GM12878 (cell line): Measurements from ENCODE around the gene TIGD7. TPM values are rescaled to one million over a fixed set of nuclear protein-coding genes. Genes with fewer than 3 reads are reported as not detected.

ENCODE experiments used
- ATAC-seq: fragments of 200-7000 bp; cut with Tn5 transposase; 3 replicates; pipeline ENCODE4 v1.9.1; 2020; ENCODE audit warnings: mild to moderate bottlenecking, moderate library complexity
- BruUV-seq: library from RNA; stranded (reverse); fragments of 400-500 nt; replicated peaks from 2 replicates; lab custom pipeline; 2021; lab: Mats Ljungman, UMichigan
- CTCF ChIA-PET: fragments of 300-600 bp; sonication (Branson Sonifier 250); formaldehyde crosslinking; extraction: SDS; loops from one replicate; lab custom pipeline; 2021; ENCODE audit warnings: inconsistent platforms; lab: Yijun Ruan, JAX
- POLR2A ChIA-PET: fragments of 350-600 bp; formaldehyde crosslinking; extraction: SDS; loops from one replicate; lab custom pipeline; 2021; ENCODE audit warnings: inconsistent platforms; lab: Charles Lee
- RAD21 ChIA-PET: fragments of 300-600 bp; sonication (Branson Sonifier 250); formaldehyde crosslinking; loops from one replicate; lab custom pipeline; 2023; ENCODE audit warnings: antibody characterized with exemption; ENCODE audit not compliant: unreplicated experiment; lab: Charles Lee
- SMC1A ChIA-PET: fragments of 300-600 bp; sonication (Branson Sonifier 250); formaldehyde crosslinking; loops from one replicate; lab custom pipeline; 2023; ENCODE audit not compliant: unreplicated experiment, uncharacterized antibody; lab: Charles Lee
- DNase-seq: peaks from one replicate; pipeline ENCODE4 v3.0.0-alpha.2; 2011; ENCODE audit warnings: low read depth, low spot score
- FAIRE-seq: peaks from 3 replicates; lab custom pipeline; 2011; peaks lifted over from hg19 to GRCh38; lab: Jason Lieb, UNC
- H2AFZ ChIP-seq: 2 replicates; pipeline ENCODE4 v1.6.0; 2011; ENCODE audit warnings: low read depth, low read length, control low read depth; ENCODE audit not compliant: control insufficient read depth
- H3K27ac ChIP-seq: 2 replicates; pipeline ENCODE4 v1.5.1; 2011; ENCODE audit warnings: control low read depth; ENCODE audit not compliant: control insufficient read depth, insufficient read depth
- H3K27me3 ChIP-seq, 2 experiments: replicated peaks in 1 of 2; 2 replicates each; pipeline versions ENCODE4 v1.6.0 to v1.6.1; 2011; ENCODE audit warnings: low read length in 1 of 2; ENCODE audit not compliant: control insufficient read depth in 2 of 2, insufficient read depth in 2 of 2
- H3K36me3 ChIP-seq, 2 experiments: 2 replicates each; pipeline ENCODE4 v1.5.1; 2011; ENCODE audit warnings: low read length in 1 of 2; ENCODE audit not compliant: control insufficient read depth in 2 of 2, insufficient read depth in 2 of 2
- H3K4me1 ChIP-seq: 2 replicates; pipeline ENCODE4 v1.6.1; 2011; ENCODE audit warnings: mild to moderate bottlenecking, low read length, moderate library complexity, mixed read lengths; ENCODE audit not compliant: control insufficient read depth, insufficient read depth
- H3K4me2 ChIP-seq: 2 replicates; pipeline ENCODE4 v1.6.0; 2011; ENCODE audit warnings: control low read depth; ENCODE audit not compliant: control insufficient read depth, insufficient read depth
- H3K4me3 ChIP-seq: fragments of 200-600 bp; sonication (generic); 2 replicates; pipeline ENCODE4 v1.5.1; 2016
- H3K79me2 ChIP-seq: 2 replicates; pipeline ENCODE4 v1.6.0; 2011; ENCODE audit warnings: low read length; ENCODE audit not compliant: control insufficient read depth, insufficient read depth
- H3K9ac ChIP-seq: 2 replicates; pipeline ENCODE4 v1.8.0; 2011; ENCODE audit warnings: low read length, control low read depth, mixed read lengths; ENCODE audit not compliant: control insufficient read depth, insufficient read depth
- H3K9me3 ChIP-seq: replicated peaks from 3 replicates; pipeline ENCODE4 v1.5.1; 2011; ENCODE audit warnings: mild to moderate bottlenecking, low read length; ENCODE audit not compliant: control insufficient read depth, insufficient read depth
- H4K20me1 ChIP-seq: 2 replicates; pipeline ENCODE4 v1.6.0; 2011; ENCODE audit not compliant: control insufficient read depth, insufficient read depth
- CEBPB ChIP-seq, 2 experiments: fragments of 150-350 bp in 1 of 2; IDR thresholded peaks; 2 replicates each; pipeline ENCODE4 v1.6.1; 2012 to 2014; ENCODE audit warnings: low read depth in 2 of 2, low read length in 2 of 2, borderline replicate concordance in 1 of 2, inconsistent platforms in 1 of 2
- EED ChIP-seq: sonication (generic); IDR thresholded peaks from 2 replicates; pipeline ENCODE4 v1.6.1; 2016; ENCODE audit warnings: antibody characterized with exemption, low read depth
- FOXK2 ChIP-seq: fragments of 450-650 bp; IDR thresholded peaks from 2 replicates; pipeline ENCODE4 v1.6.1; 2017; ENCODE audit warnings: mild to moderate bottlenecking, moderate library complexity
- FOXM1 ChIP-seq: IDR thresholded peaks from 2 replicates; pipeline ENCODE4 v1.6.1; 2012; ENCODE audit warnings: low read depth, mild to moderate bottlenecking, inconsistent platforms, low read length, moderate library complexity
- GABPA ChIP-seq: IDR thresholded peaks from 2 replicates; pipeline ENCODE4 v1.6.1; 2014; ENCODE audit warnings: antibody characterized with exemption, low read depth, mild to moderate bottlenecking, inconsistent platforms
- MTA3 ChIP-seq: IDR thresholded peaks from 2 replicates; pipeline ENCODE4 v1.6.1; 2012; ENCODE audit warnings: low read length, inconsistent platforms, borderline replicate concordance
- POU2F2 ChIP-seq: IDR thresholded peaks from 3 replicates; pipeline ENCODE4 v1.6.1; 2011; ENCODE audit warnings: low read depth, mild to moderate bottlenecking, low read length, borderline replicate concordance
- RFX5 ChIP-seq: IDR thresholded peaks from 2 replicates; pipeline ENCODE4 v1.6.1; 2011; ENCODE audit warnings: low read depth, low read length, improper control_type of control experiment
- SKIL ChIP-seq: fragments of 450-650 bp; IDR thresholded peaks from 2 replicates; pipeline ENCODE4 v1.6.1; 2017; ENCODE audit warnings: mild to moderate bottlenecking, low read depth, inconsistent platforms; ENCODE audit not compliant: poor library complexity, severe bottlenecking
- SMAD1 ChIP-seq: fragments of 450-650 bp; IDR thresholded peaks from 2 replicates; pipeline ENCODE4 v1.6.1; 2018; ENCODE audit warnings: mild to moderate bottlenecking, low read depth; ENCODE audit not compliant: partially characterized antibody
- SPI1 ChIP-seq: IDR thresholded peaks from 2 replicates; pipeline ENCODE4 v1.6.1; 2011; ENCODE audit warnings: low read depth, mild to moderate bottlenecking, low read length, moderate library complexity, borderline replicate concordance; ENCODE audit not compliant: insufficient read depth
- SUZ12 ChIP-seq: fragments of 200-600 bp; sonication (generic); IDR thresholded peaks from one replicate; pipeline ENCODE4 v1.6.1; 2018; ENCODE audit warnings: antibody characterized with exemption, mild to moderate bottlenecking; ENCODE audit not compliant: unreplicated experiment
- ZBTB4 ChIP-seq: fragments of 450-650 bp; formaldehyde crosslinking; IDR thresholded peaks from 2 replicates; pipeline ENCODE4 v1.4.0; 2022; ENCODE audit warnings: mild to moderate bottlenecking, moderate library complexity
- ZNF24 ChIP-seq: fragments of 450-650 bp; IDR thresholded peaks from 2 replicates; pipeline ENCODE4 v1.6.1; 2017; ENCODE audit warnings: antibody characterized with exemption, mild to moderate bottlenecking
- ZNF622 ChIP-seq: fragments of 450-650 bp; IDR thresholded peaks from 2 replicates; pipeline ENCODE4 v1.6.1; 2017; ENCODE audit warnings: mild to moderate bottlenecking, inconsistent platforms
- WGBS: methylation state at CpG from one replicate; pipeline ENCODE4 v1.1.6; 2016; ENCODE audit warnings: low lambda C conversion rate; ENCODE audit not compliant: insufficient replicate concordance, insufficient coverage; ENCODE audit errors: missing lambda C conversion rate; 5-methylcytosine and 5-hydroxymethylcytosine counted together
- in situ Hi-C: fragments of 300-500 bp; cut with MboI; formaldehyde crosslinking; loops from 9 replicates; pipeline ENCODE4 v1.14.3; 2018; ENCODE audit warnings: mixed read lengths
- intact Hi-C: fragments of 100-400 bp; cut with micrococcal nuclease; formaldehyde crosslinking; loops from one replicate; pipeline ENCODE4 v1.14.2; 2022; ENCODE audit not compliant: unreplicated experiment
- polyA plus RNA-seq, 11 experiments: library from polyadenylated mRNA; depleted of rRNA in 4 of 11; unstranded in 6 of 11; stranded (reverse) in 5 of 11; fragments of >200 nt; fragmentation: Nextera tagmentation in 4 of 11; fragmentation: Illumina TruSeq in 1 of 11; extraction: Ambion mirVana in 4 of 11; extraction: Trizol in 1 of 11; gene quantifications; 1 replicate in 1 of 11; 2 replicates in 10 of 11; pipeline versions ENCODE4 v1.2.1 to v1.2.3, GENCODE V29; 2011 to 2016; ENCODE audit warnings: inconsistent platforms in 2 of 11, missing spikeins in 2 of 11, low read depth in 1 of 11
- total RNA-seq, 4 experiments: library from RNA; depleted of rRNA in 3 of 4; stranded (reverse); fragments of >200 nt in 3 of 4; fragmentation: Illumina TruSeq in 1 of 4; extraction: Trizol in 1 of 4; gene quantifications; 2 replicates each; pipeline versions ENCODE4 v1.2.1 to v1.2.3, GENCODE V29; 2013 to 2021

Gene TIGD7
- total and polyA plus RNA-seq, 10 of the 15 experiments (the other 5 are each of a cell fraction or from before 2014, with no cell fraction given), result 0.37 to 3.8 (median 3.0) TPM

- POLR2A ChIA-PET, result no interaction called here
- SMC1A ChIA-PET, result no interaction called here
- Histone ChIP-seq H3K9ac (no peak overlapping the region), H3K4me1 (no peaks in the 10 kb centered on the region), H3K4me3 (no peak overlapping the region), H3K36me3 (no peaks in the 10 kb centered on the region), H2AFZ (no peak overlapping the region), H3K27ac (no peak overlapping the region), H3K9me3 (no peaks in the 10 kb centered on the region; the same call in 2 of the 3 replicates), H4K20me1 (no peaks in the 10 kb centered on the region), H3K27me3 (no peaks in the 10 kb centered on the region), H3K4me2 (no peak overlapping the region), H3K79me2 (no peaks in the 10 kb centered on the region)
- CTCF ChIA-PET, result no interaction called here
- WGBS, result 31% methylated on average over 3 of the region's 3 CpGs
- in situ Hi-C loops (no loop called here), intact Hi-C loops (no loop called here)
- no peak for FAIRE-seq
- RAD21 ChIA-PET, result interaction anchor here (0.7 kb wide), 1 partner anchor 73 kb away, joined by 4 read pairs; the partner anchor contains the start of genes ZNF174 and ZSCAN32
- TF ChIP-seq GABPA (no peak), RFX5 (no peak), SPI1 (no peak), MTA3 (no peak), SMAD1 (no peak), EED (no peak), ZNF622 (no peak), FOXM1 (no peak), SUZ12 (no peak), ZNF24 (no peak), SKIL (no peak), ZBTB4 (CRISPR knock-in tag) (no peak), FOXK2 (no peak), POU2F2 (no peak), CEBPB (IDR thresholded peaks at IDR 0.05; ENCODE audit: borderline replicate concordance in 1 of 2, low read depth in 2 of 2, low read length in 2 of 2) (no peak)
- no peak for DNase-seq
- BruUV-seq, result no TSS peak
- no peak for ATAC-seq
Measured at GRCh38 chr16:3328104-3328503, 22.9 kb upstream of the TIGD7 start.
